Lower lobe of right lung (tissue), 2 donors: ENCODE data around the gene GEMIN2. TPM values are rescaled to one million over a fixed set of nuclear protein-coding genes. Genes with fewer than 3 reads are reported as not detected.

Experiments used
- ATAC-seq, 2 donors: fragments of 200-7000 bp; cut with Tn5 transposase; one replicate each; pipeline ENCODE4 v1.9.1; 2020 to 2022; ENCODE audit warnings: mild to moderate bottlenecking in 2 of 2, moderate library complexity in 2 of 2
- DNase-seq: peaks from one replicate; pipeline ENCODE4 v3.0.0-alpha.2; 2020
- H3K27ac ChIP-seq: fragments of 200-600 bp; one replicate; pipeline ENCODE4 v1.8.0; 2022
- H3K27me3 ChIP-seq: fragments of 200-600 bp; one replicate; pipeline ENCODE4 v1.8.0; 2022; ENCODE audit warnings: low read depth
- H3K36me3 ChIP-seq: fragments of 200-600 bp; one replicate; pipeline ENCODE4 v1.8.0; 2022; ENCODE audit warnings: mild to moderate bottlenecking
- H3K4me1 ChIP-seq: fragments of 200-600 bp; one replicate; pipeline ENCODE4 v1.8.0; 2022
- H3K4me3 ChIP-seq: fragments of 200-600 bp; one replicate; pipeline ENCODE4 v1.8.0; 2022; ENCODE audit warnings: mild to moderate bottlenecking
- H3K9me3 ChIP-seq: fragments of 200-600 bp; one replicate; pipeline ENCODE4 v1.8.0; 2022
- intact Hi-C: fragments of 100-400 bp; cut with DNase I; formaldehyde crosslinking; loops from one replicate; pipeline ENCODE4 v1.11.0; 2022
- total RNA-seq: library from RNA; stranded (reverse); fragmentation: NEBNext Ultra II Directional; extraction: Animal tissue kit (Norgen Biotek cat#: 25700); gene quantifications from one replicate; pipeline ENCODE4 v1.2.1, GENCODE V29; 2021
- TF ChIP-seq, protein P1 (sequence below): fragments of 200-600 bp; IDR thresholded peaks from one replicate; pipeline ENCODE4 v1.8.0; 2022; ENCODE audit warnings: antibody characterized with exemption, mild to moderate bottlenecking
- donor health status: DM: no; HTN: yes; CAD: no; lungs with severe emphysema.

GEMIN2 gene
- total RNA-seq, 1 donor from 2014 or later, result 8.4 TPM

DNA sequence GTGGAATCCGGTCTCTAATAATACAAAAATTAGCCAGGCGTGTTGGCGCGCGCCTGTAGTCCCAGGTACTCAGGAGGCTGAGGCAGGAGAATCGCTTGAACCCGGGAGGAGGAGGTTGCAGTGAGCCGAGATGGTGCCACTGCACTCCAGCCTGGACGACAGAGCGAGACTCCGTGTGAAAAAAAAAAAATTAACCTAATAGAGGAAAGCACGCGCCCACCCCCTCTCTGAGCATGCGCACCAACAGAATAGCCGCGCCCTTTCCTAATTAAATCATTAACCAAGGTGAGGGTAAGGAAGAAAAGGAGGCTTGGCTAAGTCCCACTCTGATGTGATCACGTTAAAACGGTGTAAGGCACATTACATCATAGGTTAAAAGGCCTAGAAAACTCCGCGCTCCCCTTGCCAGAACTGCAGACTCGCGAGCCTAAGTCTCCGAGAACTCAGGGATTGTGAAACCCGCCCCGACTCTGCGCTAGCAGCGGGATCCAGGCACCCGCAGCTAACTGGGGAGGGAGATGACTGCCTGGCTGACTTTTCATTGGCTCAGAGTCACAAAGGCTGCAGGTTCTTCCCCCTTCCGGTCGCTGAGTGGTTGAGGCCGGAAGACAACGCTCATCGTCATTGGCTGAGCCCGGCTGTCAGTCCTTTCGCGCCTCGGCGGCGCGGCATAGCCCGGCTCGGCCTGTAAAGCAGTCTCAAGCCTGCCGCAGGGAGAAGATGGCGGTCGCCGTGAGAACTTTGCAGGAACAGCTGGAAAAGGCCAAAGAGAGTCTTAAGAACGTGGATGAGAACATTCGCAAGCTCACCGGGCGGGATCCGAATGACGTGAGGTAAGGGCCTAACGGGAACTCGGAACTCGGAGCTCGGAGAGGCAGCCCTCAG is 60.7 kb downstream of the GEMIN2 start, which contains the start of gene PNN:
Gene PNN (plus strand): TSS at position 695 of the 885 bp plus-strand sequence. CDS start 26 bp downstream, at position 721.
- H3K9me3 ChIP-seq, result no peaks in the 10 kb centered on the region
- intact Hi-C loops, result no loop called here
- H3K4me1 ChIP-seq, result peaks cover 31% of the 10 kb centered on the region
- no peaks in the 10 kb centered on the region for H3K27me3 ChIP-seq
- H3K36me3 ChIP-seq, result peaks cover 35% of the 10 kb centered on the region
- peak within 1 kb of the TSS; percentile 95 for H3K4me3 ChIP-seq
- DNase-seq (peak; percentile 97), ATAC-seq (peak; percentile 96 to 98)
- TF ChIP-seq, protein P1, sequence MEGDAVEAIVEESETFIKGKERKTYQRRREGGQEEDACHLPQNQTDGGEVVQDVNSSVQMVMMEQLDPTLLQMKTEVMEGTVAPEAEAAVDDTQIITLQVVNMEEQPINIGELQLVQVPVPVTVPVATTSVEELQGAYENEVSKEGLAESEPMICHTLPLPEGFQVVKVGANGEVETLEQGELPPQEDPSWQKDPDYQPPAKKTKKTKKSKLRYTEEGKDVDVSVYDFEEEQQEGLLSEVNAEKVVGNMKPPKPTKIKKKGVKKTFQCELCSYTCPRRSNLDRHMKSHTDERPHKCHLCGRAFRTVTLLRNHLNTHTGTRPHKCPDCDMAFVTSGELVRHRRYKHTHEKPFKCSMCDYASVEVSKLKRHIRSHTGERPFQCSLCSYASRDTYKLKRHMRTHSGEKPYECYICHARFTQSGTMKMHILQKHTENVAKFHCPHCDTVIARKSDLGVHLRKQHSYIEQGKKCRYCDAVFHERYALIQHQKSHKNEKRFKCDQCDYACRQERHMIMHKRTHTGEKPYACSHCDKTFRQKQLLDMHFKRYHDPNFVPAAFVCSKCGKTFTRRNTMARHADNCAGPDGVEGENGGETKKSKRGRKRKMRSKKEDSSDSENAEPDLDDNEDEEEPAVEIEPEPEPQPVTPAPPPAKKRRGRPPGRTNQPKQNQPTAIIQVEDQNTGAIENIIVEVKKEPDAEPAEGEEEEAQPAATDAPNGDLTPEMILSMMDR, result no peak
- peak within 1 kb of the TSS; percentile 95 for H3K27ac ChIP-seq

DNA sequence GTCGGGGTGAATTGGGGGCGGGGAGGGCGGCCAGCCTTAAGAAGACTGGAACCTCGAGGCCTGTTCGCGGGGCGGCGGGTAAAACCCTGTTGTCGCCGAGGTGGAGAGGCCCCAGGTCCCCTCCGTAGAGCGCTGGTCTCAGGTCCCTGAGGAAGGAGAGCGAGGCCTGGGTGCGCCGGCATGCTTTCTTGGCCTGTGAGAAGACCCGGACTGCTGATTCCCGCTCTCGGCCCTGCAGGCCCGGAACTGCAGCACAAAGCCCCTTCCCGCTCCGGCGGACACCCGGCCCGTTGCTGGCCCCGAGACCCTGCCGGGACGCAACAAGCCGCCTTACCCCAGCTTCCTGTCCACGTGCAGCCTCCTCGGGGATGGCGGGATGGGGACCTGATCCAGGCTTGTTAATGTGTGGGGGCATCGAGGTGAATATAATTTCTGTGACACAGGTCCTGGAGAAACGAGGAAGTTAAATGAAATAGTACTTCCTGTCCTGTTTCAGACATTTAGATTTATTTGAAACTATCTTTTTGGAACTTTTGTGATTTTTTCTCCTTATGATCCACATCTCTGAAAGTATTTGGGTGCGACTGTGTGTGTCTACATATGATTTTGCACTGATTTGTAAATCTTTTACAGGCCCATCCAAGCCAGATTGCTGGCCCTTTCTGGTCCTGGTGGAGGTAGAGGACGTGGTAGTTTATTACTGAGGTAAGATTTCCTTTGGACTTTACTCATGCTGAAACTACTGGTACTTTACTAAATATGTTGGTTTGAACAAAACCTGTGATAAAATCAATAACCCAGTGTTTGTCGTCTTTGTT is 61.5 kb downstream of the GEMIN2 start:
- DNase-seq (no peak), ATAC-seq (peak; percentile 24 to 47)
- TF ChIP-seq, protein P1, result no peak
- peaks cover 44% of the 10 kb centered on the region for H3K36me3 ChIP-seq
- no peaks in the 10 kb centered on the region for H3K9me3 ChIP-seq
- H3K4me3 ChIP-seq, result peak overlapping the region; percentile 95
- intact Hi-C loops, result no loop called here
- H3K27me3 ChIP-seq, result no peaks in the 10 kb centered on the region
- peak overlapping the region; percentile 95 for H3K27ac ChIP-seq
- peaks cover 31% of the 10 kb centered on the region for H3K4me1 ChIP-seq

DNA sequence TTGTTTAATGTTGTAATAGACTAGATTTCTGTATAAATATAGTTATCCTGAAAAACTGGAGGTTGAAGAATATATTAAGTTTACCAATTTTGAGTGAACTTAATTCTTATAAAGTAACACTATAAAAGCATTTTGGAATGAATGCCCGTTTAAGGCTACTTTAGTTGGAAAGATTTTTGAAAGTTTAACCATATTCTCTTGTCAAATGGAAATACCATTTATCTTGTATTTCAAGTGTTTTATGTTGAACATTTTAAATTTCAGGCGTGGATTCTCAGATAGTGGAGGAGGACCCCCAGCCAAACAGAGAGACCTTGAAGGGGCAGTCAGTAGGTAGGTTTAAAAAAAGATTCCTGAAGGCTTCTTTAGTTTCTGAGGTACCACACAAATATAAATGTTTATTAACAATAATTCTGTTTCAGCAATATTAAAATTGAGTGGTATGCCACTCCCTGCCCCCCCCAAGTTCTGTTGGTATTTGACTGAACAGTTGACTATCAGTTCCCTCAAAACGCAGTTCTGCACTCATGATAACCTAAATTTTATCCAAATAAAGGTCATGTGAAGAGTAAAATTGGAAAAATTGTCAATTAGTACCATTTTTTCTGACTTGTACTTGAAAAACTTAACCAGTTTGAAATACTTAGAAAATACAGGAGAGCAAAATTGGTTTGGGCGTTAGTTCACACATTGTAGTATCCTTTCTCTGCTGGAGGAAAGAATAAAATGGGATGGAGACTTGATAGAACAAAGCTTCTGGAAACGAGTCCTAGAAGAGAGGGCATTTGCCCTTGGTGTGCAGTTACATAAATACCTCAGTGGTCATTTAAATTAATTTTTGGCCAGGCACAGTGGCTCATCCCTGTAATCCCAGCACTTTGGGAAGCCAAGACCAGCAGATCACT is 62.4 kb downstream of the GEMIN2 start:
- Histone ChIP-seq H3K36me3 (peaks cover 52% of the 10 kb centered on the region), H3K4me3 (peak overlapping the region; percentile 95), H3K9me3 (no peaks in the 10 kb centered on the region), H3K27me3 (no peaks in the 10 kb centered on the region), H3K4me1 (peaks cover 27% of the 10 kb centered on the region), H3K27ac (peak overlapping the region; percentile 95)
- intact Hi-C loops, result no loop called here
- TF ChIP-seq, protein P1, result no peak
- ATAC-seq, result no peak
- DNase-seq, result no peak

DNA sequence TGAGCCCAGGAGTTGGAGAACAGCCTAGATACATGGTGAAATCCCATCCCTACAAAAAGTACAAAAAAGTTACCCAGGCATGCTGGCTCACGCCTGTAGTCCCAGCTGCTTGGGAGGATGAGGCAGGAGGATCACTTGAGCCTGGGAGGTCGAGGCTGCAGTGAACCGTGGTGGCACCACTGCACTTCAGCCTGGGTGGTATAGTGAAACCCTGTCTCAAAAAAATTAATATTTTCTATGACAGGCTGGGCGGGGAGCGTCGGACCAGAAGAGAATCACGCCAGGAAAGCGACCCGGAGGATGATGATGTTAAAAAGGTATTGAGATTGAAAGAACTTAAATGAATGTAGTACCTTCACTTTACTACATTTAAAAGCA is 63.0 kb downstream of the GEMIN2 start:
- no peak overlapping the region for H3K4me3 ChIP-seq

More for the DNA sequence above, 63.0 kb downstream of the GEMIN2 start:
- no peaks in the 10 kb centered on the region for H3K9me3 ChIP-seq
- no peak overlapping the region for H3K27ac ChIP-seq
- ATAC-seq (no peak), DNase-seq (no peak)
- peaks cover 59% of the 10 kb centered on the region for H3K36me3 ChIP-seq
- H3K27me3 ChIP-seq, result no peaks in the 10 kb centered on the region
- peaks cover 31% of the 10 kb centered on the region for H3K4me1 ChIP-seq
- intact Hi-C loops, result no loop called here
- TF ChIP-seq, protein P1, result no peak
